Smooth muscle cell (in vitro differentiated cells): ENCODE measurements around the gene NCAPH2. TPM values are rescaled to one million over a fixed set of nuclear protein-coding genes. Genes with fewer than 3 reads are reported as not detected.

Source experiments
- DNase-seq: peaks from one replicate; lab custom pipeline; 2025; ENCODE audit not compliant: unreplicated experiment; lab: John Stamatoyannopoulos, UW
- H2AFZ ChIP-seq: fragments of 200-600 bp; sonication (generic); 2 replicates; pipeline ENCODE4 v1.6.0; 2016; ENCODE audit warnings: antibody characterized with exemption, low read depth, mild to moderate bottlenecking
- H3F3A ChIP-seq: fragments of 200-600 bp; sonication (generic); 2 replicates; pipeline ENCODE4 v1.6.0; 2017; ENCODE audit warnings: antibody characterized with exemption, low read depth
- H3K27ac ChIP-seq: fragments of 200-600 bp; sonication (generic); 2 replicates; pipeline ENCODE4 v1.5.1; 2016; ENCODE audit warnings: low read depth, mild to moderate bottlenecking
- H3K27me3 ChIP-seq: fragments of 200-600 bp; sonication (generic); 2 replicates; pipeline ENCODE4 v1.6.1; 2016; ENCODE audit warnings: low read depth, mild to moderate bottlenecking
- H3K36me3 ChIP-seq: fragments of 200-600 bp; sonication (generic); 2 replicates; pipeline ENCODE4 v1.5.1; 2016; ENCODE audit warnings: low read depth
- H3K4me1 ChIP-seq: fragments of 200-600 bp; sonication (generic); 2 replicates; pipeline ENCODE4 v1.5.1; 2016; ENCODE audit warnings: low read depth
- H3K4me2 ChIP-seq: fragments of 200-600 bp; sonication (generic); 2 replicates; pipeline ENCODE4 v1.6.0; 2016; ENCODE audit warnings: mild to moderate bottlenecking
- H3K4me3 ChIP-seq: fragments of 200-600 bp; sonication (generic); 2 replicates; pipeline ENCODE4 v1.5.1; 2016; ENCODE audit warnings: mild to moderate bottlenecking
- H3K79me2 ChIP-seq: fragments of 200-600 bp; sonication (generic); 2 replicates; pipeline ENCODE4 v1.6.0; 2016; ENCODE audit warnings: low read depth, mild to moderate bottlenecking
- H3K9ac ChIP-seq: fragments of 200-600 bp; sonication (generic); 2 replicates; pipeline ENCODE4 v1.6.0; 2016; ENCODE audit warnings: low read depth
- H3K9me3 ChIP-seq: fragments of 200-600 bp; sonication (generic); replicated peaks from 2 replicates; pipeline ENCODE4 v1.5.1; 2016; ENCODE audit warnings: low read depth
- H4K20me1 ChIP-seq: fragments of 200-600 bp; sonication (generic); 2 replicates; pipeline ENCODE4 v1.6.0; 2016; ENCODE audit warnings: low read depth
- CTCF ChIP-seq: fragments of 200-600 bp; sonication (generic); IDR thresholded peaks from 2 replicates; pipeline ENCODE4 v1.5.1; 2017; ENCODE audit warnings: borderline replicate concordance, mild to moderate bottlenecking, antibody characterized with exemption; ENCODE audit not compliant: insufficient read depth, poor library complexity, severe bottlenecking
- WGBS: methylation state at CpG from one replicate; pipeline ENCODE4 v1.1.7; 2016; ENCODE audit warnings: low lambda C conversion rate; 5-methylcytosine and 5-hydroxymethylcytosine counted together
- polyA plus RNA-seq: library from polyadenylated mRNA; unstranded; fragments of >200 nt; fragmentation: Nextera tagmentation; extraction: Ambion mirVana; gene quantifications from 2 replicates; pipeline ENCODE4 v1.2.1, GENCODE V29; 2016
- total RNA-seq: library from RNA; depleted of rRNA; stranded (reverse); fragments of >200 nt; gene quantifications from 2 replicates; pipeline ENCODE4 v1.2.3, GENCODE V29; 2014

NCAPH2 gene
- total and polyA plus RNA-seq, 2 experiments from 2014 or later: 24.1 to 45.7 TPM

- Histone ChIP-seq H3K36me3 (no peaks in the 10 kb centered on the region), H3K9me3 (no peaks in the 10 kb centered on the region), H3K4me3 (no peak overlapping the region), H3K27ac (no peak overlapping the region), H3F3A (peaks cover 5% of the 10 kb centered on the region), H3K79me2 (no peaks in the 10 kb centered on the region), H3K4me2 (no peak overlapping the region), H3K27me3 (no peaks in the 10 kb centered on the region), H3K9ac (no peak overlapping the region), H2AFZ (no peak overlapping the region), H3K4me1 (no peaks in the 10 kb centered on the region), H4K20me1 (no peaks in the 10 kb centered on the region)
- WGBS: 93% methylated on average over 5 of the region's 19 CpGs
- no peak for DNase-seq
- no peak for TF ChIP-seq CTCF
These were observed 19.1 kb upstream of the NCAPH2 start for GRCh38 chr22:50488886-50489285.

- Histone ChIP-seq H3K9me3 (no peaks in the 10 kb centered on the region), H3K79me2 (no peaks in the 10 kb centered on the region), H3K4me1 (no peaks in the 10 kb centered on the region), H3K27ac (no peak overlapping the region), H3K4me2 (no peak overlapping the region), H3K4me3 (no peak overlapping the region), H4K20me1 (no peaks in the 10 kb centered on the region), H3F3A (no peaks in the 10 kb centered on the region), H3K36me3 (no peaks in the 10 kb centered on the region), H3K27me3 (no peaks in the 10 kb centered on the region), H3K9ac (no peak overlapping the region), H2AFZ (no peak overlapping the region)
- TF ChIP-seq CTCF: no peak
- DNase-seq: no peak
- 90% methylated on average over 30 of the region's 31 CpGs for WGBS
These were observed 18.4 kb upstream of the NCAPH2 start for GRCh38 chr22:50489363-50490243.

GRCh38 chr22:50490531-50491308 lies 17.3 kb upstream of the NCAPH2 start:
- Histone ChIP-seq H3K4me1 (no peaks in the 10 kb centered on the region), H3K9ac (no peak overlapping the region), H3K4me3 (no peak overlapping the region), H4K20me1 (no peaks in the 10 kb centered on the region), H3K27ac (no peak overlapping the region), H3K79me2 (no peaks in the 10 kb centered on the region), H3K27me3 (no peaks in the 10 kb centered on the region), H3K36me3 (no peaks in the 10 kb centered on the region), H2AFZ (no peak overlapping the region), H3K4me2 (no peak overlapping the region), H3K9me3 (no peaks in the 10 kb centered on the region), H3F3A (no peaks in the 10 kb centered on the region)
- TF ChIP-seq CTCF: no peak
- WGBS: 91% methylated on average over 27 of the region's 27 CpGs
- DNase-seq: no peak
